BJ (cell line): Measurements from ENCODE around the gene FGF5. TPM values are rescaled to one million over a fixed set of nuclear protein-coding genes. Genes with fewer than 3 reads are reported as not detected.

Experiments used
- CTCF ChIA-PET: fragments of 350-600 bp; formaldehyde crosslinking; extraction: SDS; loops from one replicate; lab custom pipeline; 2021; ENCODE audit warnings: antibody characterized with exemption, inconsistent platforms; lab: Yijun Ruan, JAX
- POLR2A ChIA-PET: fragments of 300-600 bp; sonication (Branson Sonifier 250); formaldehyde crosslinking; extraction: SDS; loops from one replicate; lab custom pipeline; 2021; ENCODE audit warnings: antibody characterized with exemption; lab: Charles Lee
- DNase-seq: peaks from one replicate; pipeline ENCODE4 v3.0.0-alpha.2; 2011; ENCODE audit warnings: low read depth
- H3K27me3 ChIP-seq: 2 replicates; pipeline ENCODE4 v1.6.0; 2011; ENCODE audit warnings: low read length; ENCODE audit not compliant: control insufficient read depth, insufficient read depth
- H3K36me3 ChIP-seq: 2 replicates; pipeline ENCODE4 v1.5.1; 2011; ENCODE audit warnings: low read length; ENCODE audit not compliant: control insufficient read depth, insufficient read depth
- H3K4me3 ChIP-seq: 2 replicates; pipeline ENCODE4 v1.5.1; 2011; ENCODE audit warnings: low read depth, mild to moderate bottlenecking, control low read depth, low read length
- polyA plus RNA-seq: library from polyadenylated mRNA; depleted of rRNA; stranded (reverse); fragments of >200 nt; gene quantifications from 2 replicates; pipeline ENCODE4 v1.2.3, GENCODE V29; 2011
- TF ChIP-seq, protein P1 (sequence below): IDR thresholded peaks from 2 replicates; pipeline ENCODE4 v1.5.1; 2011; ENCODE audit warnings: low read depth, mild to moderate bottlenecking, control low read depth, inconsistent platforms, low read length, moderate library complexity; ENCODE audit not compliant: insufficient read depth

FGF5 gene
- polyA plus RNA-seq, 1 experiment = 43.7 TPM

DNA sequence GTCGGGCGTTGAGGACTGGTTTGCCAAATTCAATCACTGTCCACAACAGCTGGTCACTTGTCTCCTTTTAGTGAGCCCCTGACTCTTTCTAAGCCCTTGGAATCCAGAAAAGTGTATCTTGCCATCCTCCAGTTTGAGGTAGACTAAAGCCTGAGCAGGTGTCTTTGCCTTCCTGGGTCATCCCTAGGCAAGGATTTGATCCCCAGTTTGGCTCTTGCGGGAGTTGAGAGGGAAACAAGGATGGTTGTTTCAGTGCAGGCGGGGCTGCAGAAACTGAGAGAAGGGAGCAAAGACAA is 2.2 kb upstream of the FGF5 start:
- POLR2A ChIA-PET = no interaction called here
- TF ChIP-seq, protein P1, sequence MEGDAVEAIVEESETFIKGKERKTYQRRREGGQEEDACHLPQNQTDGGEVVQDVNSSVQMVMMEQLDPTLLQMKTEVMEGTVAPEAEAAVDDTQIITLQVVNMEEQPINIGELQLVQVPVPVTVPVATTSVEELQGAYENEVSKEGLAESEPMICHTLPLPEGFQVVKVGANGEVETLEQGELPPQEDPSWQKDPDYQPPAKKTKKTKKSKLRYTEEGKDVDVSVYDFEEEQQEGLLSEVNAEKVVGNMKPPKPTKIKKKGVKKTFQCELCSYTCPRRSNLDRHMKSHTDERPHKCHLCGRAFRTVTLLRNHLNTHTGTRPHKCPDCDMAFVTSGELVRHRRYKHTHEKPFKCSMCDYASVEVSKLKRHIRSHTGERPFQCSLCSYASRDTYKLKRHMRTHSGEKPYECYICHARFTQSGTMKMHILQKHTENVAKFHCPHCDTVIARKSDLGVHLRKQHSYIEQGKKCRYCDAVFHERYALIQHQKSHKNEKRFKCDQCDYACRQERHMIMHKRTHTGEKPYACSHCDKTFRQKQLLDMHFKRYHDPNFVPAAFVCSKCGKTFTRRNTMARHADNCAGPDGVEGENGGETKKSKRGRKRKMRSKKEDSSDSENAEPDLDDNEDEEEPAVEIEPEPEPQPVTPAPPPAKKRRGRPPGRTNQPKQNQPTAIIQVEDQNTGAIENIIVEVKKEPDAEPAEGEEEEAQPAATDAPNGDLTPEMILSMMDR = no peak
- no peak for DNase-seq

DNA sequence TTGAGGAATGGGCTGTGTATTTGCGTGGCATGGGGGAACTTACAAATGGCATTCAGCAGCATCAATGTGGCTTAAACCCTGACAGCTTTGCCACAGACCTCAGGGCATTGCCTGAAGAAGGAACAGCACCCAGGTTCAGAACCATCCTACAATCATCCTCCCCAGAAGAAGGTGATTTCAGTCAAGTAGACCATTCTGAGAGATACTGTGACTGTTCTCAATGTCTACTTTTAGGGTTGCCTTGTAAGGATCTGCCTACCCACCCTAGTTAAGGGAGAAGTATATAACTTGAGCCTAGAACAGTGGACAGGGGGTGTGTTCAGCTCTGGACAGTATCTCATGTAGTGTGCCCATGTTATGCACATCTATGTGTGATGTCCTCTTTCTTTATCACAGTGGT is 1.6 kb upstream of the FGF5 start:
- TF ChIP-seq, protein P1 = no peak
- Histone ChIP-seq H3K36me3 (no peaks in the 10 kb centered on the region; the same call in 1 of the 2 replicates), H3K4me3 (no peak overlapping the region), H3K27me3 (no peaks in the 10 kb centered on the region)
- no peak for DNase-seq
- POLR2A ChIA-PET = interaction anchor here (0.5 to 1.0 kb wide), 2 partner anchors 29 to 63 kb away, joined by 3 to 8 read pairs; no protein-coding TSS in a partner anchor
- CTCF ChIA-PET = interaction anchor here (1.2 to 3.6 kb wide), 9 partner anchors 10 to 52 kb away, joined by 3 to 17 read pairs (median 4); no protein-coding TSS in a partner anchor

More for the DNA sequence above, 2.2 kb upstream of the FGF5 start:
- Histone ChIP-seq H3K36me3 (no peaks in the 10 kb centered on the region; the same call in 1 of the 2 replicates), H3K4me3 (no peak overlapping the region), H3K27me3 (no peaks in the 10 kb centered on the region)
- CTCF ChIA-PET = interaction anchor here (1.5 to 3.6 kb wide), 4 partner anchors 29 to 51 kb away, joined by 3 to 17 read pairs (median 4); no protein-coding TSS in a partner anchor

DNA sequence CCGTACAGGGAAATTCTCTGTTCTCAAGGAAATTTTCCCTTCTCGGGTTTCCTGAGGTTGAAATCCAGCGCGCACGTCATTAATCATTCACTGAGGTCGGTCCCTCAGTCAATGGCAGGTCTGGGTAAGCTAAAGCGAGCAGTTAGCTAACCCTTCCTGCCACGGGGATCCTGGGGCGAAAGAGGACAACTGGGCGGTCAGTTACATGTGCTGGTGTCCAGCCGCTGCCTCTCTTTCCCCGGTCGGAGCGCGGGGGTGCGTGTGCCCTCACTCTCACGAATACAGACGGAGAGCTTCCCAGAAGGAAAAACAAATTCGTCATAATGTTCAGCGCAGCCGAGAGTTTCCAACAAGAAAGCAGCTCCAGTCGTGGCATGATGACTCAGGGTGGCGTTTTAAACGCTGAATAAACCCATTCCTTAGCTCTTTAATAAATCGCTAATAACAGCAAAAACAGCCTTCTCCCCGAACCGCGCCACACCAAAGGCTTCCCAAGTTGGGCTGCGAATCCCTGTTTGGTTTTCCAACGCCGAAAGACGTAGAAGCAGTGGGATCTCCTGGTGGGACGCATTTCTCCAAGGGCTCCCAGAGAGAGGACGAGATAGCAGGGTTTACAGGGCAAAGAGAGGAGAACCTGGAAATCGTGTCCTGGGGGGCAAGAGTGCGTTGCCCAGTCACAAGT is 752 bp upstream of the FGF5 start:
- Histone ChIP-seq H3K27me3 (no peaks in the 10 kb centered on the region), H3K4me3 (peak overlapping the region; percentile 89), H3K36me3 (no peaks in the 10 kb centered on the region; the same call in 1 of the 2 replicates)
- TF ChIP-seq, protein P1 = no peak
- DNase-seq = peak; percentile 47
- ChIA-PET CTCF (interaction anchor here (0.7 to 3.6 kb wide), 12 partner anchors 9 to 49 kb away, joined by 4 to 17 read pairs (median 4); no protein-coding TSS in a partner anchor), POLR2A (interaction anchor here (0.6 to 1.6 kb wide), 8 partner anchors 11 to 1303 kb away, joined by 3 to 8 read pairs (median 4); no protein-coding TSS in a partner anchor)

DNA sequence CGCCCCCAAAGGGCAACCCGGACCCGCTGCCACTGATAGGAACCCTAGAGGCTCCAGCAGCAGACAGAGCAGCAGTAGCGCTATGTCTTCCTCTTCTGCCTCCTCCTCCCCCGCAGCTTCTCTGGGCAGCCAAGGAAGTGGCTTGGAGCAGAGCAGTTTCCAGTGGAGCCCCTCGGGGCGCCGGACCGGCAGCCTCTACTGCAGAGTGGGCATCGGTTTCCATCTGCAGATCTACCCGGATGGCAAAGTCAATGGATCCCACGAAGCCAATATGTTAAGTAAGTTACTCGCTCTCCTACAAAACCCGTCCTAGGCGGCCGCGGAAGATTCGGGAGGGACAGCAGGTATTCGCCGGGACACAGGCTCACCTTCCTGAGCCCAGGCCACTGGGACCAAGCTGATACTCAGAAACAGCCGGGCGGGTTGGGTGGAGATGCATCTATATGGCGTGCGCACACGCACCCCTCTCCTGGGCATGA is 477 bp downstream of the FGF5 start:
- Histone ChIP-seq H3K4me3 (peak overlapping the region; percentile 89), H3K36me3 (no peaks in the 10 kb centered on the region; the same call in 1 of the 2 replicates), H3K27me3 (no peaks in the 10 kb centered on the region)
- TF ChIP-seq, protein P1 = 0 out of 2 replicates have a peak, but pooled peaks have one; percentile 8
- ChIA-PET CTCF (interaction anchor here (0.6 to 3.6 kb wide), 9 partner anchors 11 to 69 kb away, joined by 3 to 17 read pairs (median 6); partner anchors contain the start of gene CFAP299), POLR2A (interaction anchor here (0.5 to 1.6 kb wide), 4 partner anchors 12 to 43 kb away, joined by 3 to 4 read pairs (median 4); no protein-coding TSS in a partner anchor)
- DNase-seq = no peak
